Activated CD8-positive, alpha-beta memory T cell treated with anti-CD3 and anti-CD28 coated beads, Interleukin-2, amount 10 ng/mL, durations not matched to agents 7 days and 5 days (primary cell): Measurements from ENCODE around the gene PPP1R13B. TPM values are rescaled to one million over a fixed set of nuclear protein-coding genes. Genes with fewer than 3 reads are reported as not detected.
A peak's percentile ranks its signal among the peaks of the same experiment; 100 is the strongest.

Experiments used
- ATAC-seq: fragments of 150-1000 bp; cut with Tn5 transposase; one replicate; pipeline ENCODE4 v1.10.0; 2021; ENCODE audit warnings: moderate library complexity
- CTCF ChIA-PET: fragments of 350-600 bp; sonication (Branson Sonifier 250); formaldehyde crosslinking; loops from one replicate; lab custom pipeline; 2021; ENCODE audit warnings: antibody characterized with exemption; lab: Charles Lee
- DNase-seq: peaks from one replicate; pipeline ENCODE4 v3.0.0-alpha.2; 2020
- H3K27ac Mint-ChIP-seq: one replicate; pipeline ENCODE4 v1.8.0; 2021; ENCODE audit warnings: mild to moderate bottlenecking, mixed read lengths
- H3K27me3 Mint-ChIP-seq: one replicate; pipeline ENCODE4 v1.8.0; 2021; ENCODE audit warnings: mixed read lengths
- H3K36me3 Mint-ChIP-seq: one replicate; pipeline ENCODE4 v1.8.0; 2021; ENCODE audit warnings: mild to moderate bottlenecking, mixed read lengths
- H3K4me1 Mint-ChIP-seq: one replicate; pipeline ENCODE4 v1.8.0; 2021; ENCODE audit warnings: mixed read lengths
- H3K4me3 Mint-ChIP-seq: one replicate; pipeline ENCODE4 v1.8.0; 2021; ENCODE audit warnings: mild to moderate bottlenecking, moderate library complexity, mixed read lengths
- H3K9me3 Mint-ChIP-seq: one replicate; pipeline ENCODE4 v1.8.0; 2022; ENCODE audit warnings: low read depth, mixed read lengths
- total RNA-seq, 2 experiments: library from RNA; stranded (reverse); gene quantifications; one replicate each; pipeline ENCODE4 v1.2.3, GENCODE V29; 2021

The PPP1R13B gene
- total RNA-seq, 2 experiments from 2014 or later: 8.6 to 11.7 TPM

DNA sequence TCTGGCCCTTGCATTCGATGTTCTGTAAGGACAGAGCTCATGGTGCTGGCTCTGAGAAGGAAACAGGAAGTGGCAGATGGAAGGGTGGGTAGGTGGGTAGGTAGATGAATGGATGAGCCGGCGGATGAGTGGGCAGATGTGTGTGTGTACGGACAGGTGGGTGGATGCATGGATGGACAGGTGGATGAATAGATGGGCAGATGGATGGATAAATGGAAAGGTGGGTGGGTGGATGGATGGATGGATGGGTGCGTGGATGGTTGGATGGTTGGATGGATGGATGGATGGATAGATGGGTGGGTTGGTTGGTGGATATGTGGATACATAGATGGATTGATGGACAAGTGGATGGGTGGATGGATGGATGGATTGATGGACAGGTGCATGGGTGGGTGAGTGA lies 27.6 kb upstream of the PPP1R13B start:
- Mint-ChIP-seq H3K9me3 (no peaks in the 10 kb centered on the region), H3K27me3 (no peaks in the 10 kb centered on the region), H3K36me3 (no peaks in the 10 kb centered on the region), H3K27ac (no peak overlapping the region), H3K4me3 (no peak overlapping the region), H3K4me1 (peaks cover 24% of the 10 kb centered on the region)
- DNase-seq (no peak), ATAC-seq (no peak)
- CTCF ChIA-PET: no interaction called here

- CTCF ChIA-PET: interaction anchor here (1.1 to 2.8 kb wide), 3 partner anchors 15 to 38 kb away, joined by 3 to 7 read pairs (median 6); no protein-coding TSS in a partner anchor
- peak; percentile 42 for ATAC-seq
- DNase-seq: no peak
- Mint-ChIP-seq H3K36me3 (no peaks in the 10 kb centered on the region), H3K4me3 (peak overlapping the region; percentile 85), H3K4me1 (peaks cover 16% of the 10 kb centered on the region), H3K9me3 (no peaks in the 10 kb centered on the region), H3K27ac (peak overlapping the region; percentile 81), H3K27me3 (no peaks in the 10 kb centered on the region)
Observed at GRCh38 chr14:103872481-103873113, 25.2 kb upstream of the PPP1R13B start.

DNA sequence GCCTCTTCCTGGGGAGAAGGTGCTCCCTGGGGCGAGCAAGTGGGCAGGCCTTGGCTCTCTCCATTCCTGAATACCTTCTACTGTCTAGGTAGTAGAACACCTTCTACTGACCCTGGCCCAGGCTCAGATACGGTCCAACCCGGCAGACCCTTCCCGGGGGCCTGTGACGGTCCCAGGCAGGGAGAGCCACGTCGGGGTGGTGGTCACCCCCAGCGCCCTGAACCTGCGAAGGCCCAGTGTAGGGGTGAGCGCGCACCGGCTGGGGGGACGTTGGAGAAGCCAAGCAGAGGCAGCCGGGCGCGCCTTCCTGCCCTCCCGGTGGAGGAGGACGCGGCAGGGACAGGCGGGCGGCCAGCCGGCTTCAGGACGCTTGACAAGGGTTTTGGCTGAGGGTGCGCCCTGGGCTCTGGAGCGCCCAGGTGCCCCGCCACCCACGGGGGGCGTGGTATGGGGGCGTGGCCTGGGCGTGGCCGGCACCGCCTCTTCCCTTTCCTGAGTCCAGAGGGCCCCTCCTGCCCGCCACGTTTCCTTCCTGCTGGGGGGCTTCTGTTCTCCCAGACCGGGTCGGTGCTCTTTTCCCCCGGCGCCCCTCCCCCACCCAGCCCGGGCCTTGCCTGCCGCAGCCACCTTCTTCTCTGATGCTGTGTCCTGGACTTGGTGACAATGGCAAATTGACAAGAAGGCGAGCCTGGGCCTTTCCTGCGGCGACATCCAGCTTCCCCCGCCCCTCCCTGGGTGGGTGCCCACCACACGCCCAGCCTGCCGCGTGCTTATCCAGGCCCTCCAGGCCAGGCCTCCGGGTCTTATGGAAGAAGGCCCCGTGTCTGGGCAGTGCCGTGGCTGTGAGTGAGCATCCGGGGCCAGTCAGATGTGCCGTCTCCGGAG lies 24.5 kb upstream of the PPP1R13B start:
- ATAC-seq (peak; percentile 93), DNase-seq (peak; percentile 83)
- Mint-ChIP-seq H3K4me3 (peak overlapping the region; percentile 85), H3K27ac (peak overlapping the region; percentile 81), H3K36me3 (no peaks in the 10 kb centered on the region), H3K9me3 (no peaks in the 10 kb centered on the region), H3K27me3 (no peaks in the 10 kb centered on the region), H3K4me1 (peaks cover 16% of the 10 kb centered on the region)
- CTCF ChIA-PET: interaction anchor here (1.1 to 2.8 kb wide), 3 partner anchors 16 to 38 kb away, joined by 3 to 7 read pairs (median 6); no protein-coding TSS in a partner anchor

- no peak overlapping the region for H3K27ac Mint-ChIP-seq
- ATAC-seq (no peak), DNase-seq (no peak)
- peaks cover 16% of the 10 kb centered on the region for H3K4me1 Mint-ChIP-seq
- no peaks in the 10 kb centered on the region for H3K27me3 Mint-ChIP-seq
- no peaks in the 10 kb centered on the region for H3K9me3 Mint-ChIP-seq
- no peaks in the 10 kb centered on the region for H3K36me3 Mint-ChIP-seq
- CTCF ChIA-PET: no interaction called here
- peak overlapping the region; percentile 42 for H3K4me3 Mint-ChIP-seq
Observed at GRCh38 chr14:103870891-103871595, 23.7 kb upstream of the PPP1R13B start.

DNA sequence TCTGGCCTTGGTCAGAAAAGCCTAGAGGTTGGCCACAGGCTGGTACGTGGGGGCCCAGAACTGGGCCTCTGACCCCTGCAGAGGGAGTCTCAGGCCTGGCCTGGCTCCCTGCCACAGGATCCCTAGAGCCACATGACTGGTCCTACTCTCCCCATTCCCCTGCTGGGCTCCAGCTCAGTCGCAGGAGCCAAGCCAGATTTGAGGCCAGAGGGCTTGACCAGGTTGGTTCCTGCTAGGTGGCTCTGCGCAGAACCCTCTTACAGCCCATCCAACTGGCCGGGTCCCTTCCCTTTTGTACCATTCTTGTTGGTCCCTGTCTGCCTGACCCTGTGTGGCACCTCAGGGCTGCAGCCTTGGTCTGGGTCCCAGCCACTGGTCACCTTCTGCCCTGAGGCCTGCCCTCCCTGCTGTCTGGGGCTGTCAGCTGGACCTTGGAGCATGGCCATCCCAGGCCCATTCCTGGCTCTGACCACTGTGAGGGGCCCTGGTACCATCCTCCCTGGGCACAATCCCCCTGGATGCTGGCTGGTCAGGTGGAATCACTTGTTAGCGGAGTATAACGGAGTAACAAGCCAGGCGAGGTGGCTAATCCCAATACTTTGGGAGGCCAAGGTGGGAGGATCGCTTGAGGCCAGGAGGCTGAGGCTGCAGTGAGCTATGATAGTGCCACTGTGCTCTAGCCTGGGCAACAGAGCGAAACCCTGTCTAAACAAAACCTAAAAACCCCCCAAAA lies 22.9 kb upstream of the PPP1R13B start:
- ATAC-seq (no peak), DNase-seq (no peak)
- H3K36me3 Mint-ChIP-seq: no peaks in the 10 kb centered on the region
- H3K4me1 Mint-ChIP-seq: peaks cover 16% of the 10 kb centered on the region
- CTCF ChIA-PET: no interaction called here
- H3K27me3 Mint-ChIP-seq: no peaks in the 10 kb centered on the region
- H3K9me3 Mint-ChIP-seq: no peaks in the 10 kb centered on the region
- no peak overlapping the region for H3K27ac Mint-ChIP-seq
- no peak overlapping the region for H3K4me3 Mint-ChIP-seq

- Mint-ChIP-seq H3K4me3 (no peak overlapping the region), H3K27me3 (no peaks in the 10 kb centered on the region), H3K4me1 (peaks cover 9% of the 10 kb centered on the region), H3K9me3 (no peaks in the 10 kb centered on the region), H3K36me3 (no peaks in the 10 kb centered on the region), H3K27ac (no peak overlapping the region)
- CTCF ChIA-PET: interaction anchor here (1.4 kb wide), 1 partner anchor 9 kb away, joined by 3 read pairs; no protein-coding TSS in a partner anchor
- ATAC-seq (no peak), DNase-seq (no peak)
Observed at GRCh38 chr14:103869406-103870143, 22.2 kb upstream of the PPP1R13B start.

GRCh38 chr14:103868242-103868897 lies 21.0 kb upstream of the PPP1R13B start:
- ATAC-seq: no peak
- Mint-ChIP-seq H3K4me1 (peaks cover 9% of the 10 kb centered on the region), H3K27ac (no peak overlapping the region)

DNA sequence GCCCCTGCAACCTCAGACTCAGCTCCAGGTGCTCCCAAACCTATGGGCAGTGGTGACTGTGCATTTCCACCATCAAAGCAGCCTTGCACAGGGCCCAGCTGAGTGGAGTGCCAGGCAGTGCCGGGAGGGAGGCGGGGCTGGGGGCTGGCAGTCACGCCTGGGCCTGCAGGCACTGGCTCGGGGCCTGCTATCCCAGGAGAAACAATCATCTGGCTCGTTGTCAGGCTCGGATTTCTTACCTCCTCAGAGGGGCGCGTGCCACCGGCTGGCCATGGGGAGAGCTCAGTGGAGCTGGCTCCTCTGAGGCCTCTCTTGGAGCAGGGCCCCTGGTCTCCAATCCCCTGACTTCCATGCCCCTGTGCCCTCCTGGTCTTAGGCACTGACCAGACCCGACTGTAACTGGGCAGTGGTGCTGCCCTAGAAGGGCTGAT lies 20.2 kb upstream of the PPP1R13B start:
- CTCF ChIA-PET: interaction anchor here (0.6 to 1.5 kb wide), 2 partner anchors 10 to 55 kb away, joined by 3 to 5 read pairs; no protein-coding TSS in a partner anchor
- peaks cover 2% of the 10 kb centered on the region for H3K27me3 Mint-ChIP-seq
- no peaks in the 10 kb centered on the region for H3K9me3 Mint-ChIP-seq
- ATAC-seq (no peak), DNase-seq (no peak)
- peaks cover 4% of the 10 kb centered on the region for H3K4me1 Mint-ChIP-seq
- H3K36me3 Mint-ChIP-seq: no peaks in the 10 kb centered on the region
- no peak overlapping the region for H3K27ac Mint-ChIP-seq
- H3K4me3 Mint-ChIP-seq: no peak overlapping the region

More at GRCh38 chr14:103868242-103868897, 21.0 kb upstream of the PPP1R13B start:
- CTCF ChIA-PET: interaction anchor here (1.4 kb wide), 1 partner anchor 10 kb away, joined by 3 read pairs; no protein-coding TSS in a partner anchor
- Mint-ChIP-seq H3K27me3 (no peaks in the 10 kb centered on the region), H3K9me3 (no peaks in the 10 kb centered on the region), H3K36me3 (no peaks in the 10 kb centered on the region), H3K4me3 (no peak overlapping the region)
- DNase-seq: no peak

DNA sequence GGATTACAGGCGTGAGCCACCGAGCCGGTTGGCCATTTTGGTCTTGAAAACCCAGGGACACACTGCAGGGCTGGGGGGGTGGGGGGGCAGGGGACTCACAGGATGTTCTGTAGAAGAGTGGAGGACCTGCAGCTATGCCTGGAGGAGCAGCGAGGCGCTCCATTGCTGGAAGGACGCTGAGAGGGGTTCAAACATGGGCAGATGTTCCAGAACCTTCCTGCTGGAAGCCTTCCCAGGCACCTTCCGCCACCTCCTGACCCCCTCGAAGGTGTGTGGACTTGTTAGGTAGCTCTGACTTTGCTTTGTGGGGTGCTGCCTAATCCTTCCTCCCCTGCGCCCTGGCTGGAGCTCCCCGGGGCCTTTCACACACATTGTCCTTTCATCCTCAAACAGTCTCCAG lies 19.6 kb upstream of the PPP1R13B start:
- ATAC-seq (no peak), DNase-seq (no peak)
- H3K27ac Mint-ChIP-seq: no peak overlapping the region
- CTCF ChIA-PET: interaction anchor here (0.6 to 1.5 kb wide), 2 partner anchors 11 to 55 kb away, joined by 3 to 5 read pairs; no protein-coding TSS in a partner anchor
- H3K9me3 Mint-ChIP-seq: no peaks in the 10 kb centered on the region
- H3K4me3 Mint-ChIP-seq: no peak overlapping the region
- no peaks in the 10 kb centered on the region for H3K4me1 Mint-ChIP-seq
- no peaks in the 10 kb centered on the region for H3K36me3 Mint-ChIP-seq
- peaks cover 3% of the 10 kb centered on the region for H3K27me3 Mint-ChIP-seq

- no peaks in the 10 kb centered on the region for H3K4me1 Mint-ChIP-seq
- no peak for ATAC-seq
- no peaks in the 10 kb centered on the region for H3K9me3 Mint-ChIP-seq
- no peak overlapping the region for H3K27ac Mint-ChIP-seq
- no peaks in the 10 kb centered on the region for H3K36me3 Mint-ChIP-seq
- no peak overlapping the region for H3K4me3 Mint-ChIP-seq
- DNase-seq: no peak
- CTCF ChIA-PET: no interaction called here
- H3K27me3 Mint-ChIP-seq: peaks cover 8% of the 10 kb centered on the region
Observed at GRCh38 chr14:103863245-103863644, 15.9 kb upstream of the PPP1R13B start.

- H3K27me3 Mint-ChIP-seq: peaks cover 8% of the 10 kb centered on the region
- H3K4me3 Mint-ChIP-seq: no peak overlapping the region
- H3K4me1 Mint-ChIP-seq: peaks cover 3% of the 10 kb centered on the region
- no peaks in the 10 kb centered on the region for H3K9me3 Mint-ChIP-seq
- H3K27ac Mint-ChIP-seq: no peak overlapping the region
- no peak for ATAC-seq
- no peak for DNase-seq
- H3K36me3 Mint-ChIP-seq: no peaks in the 10 kb centered on the region
- CTCF ChIA-PET: no interaction called here
Observed at GRCh38 chr14:103862393-103862782, 15.0 kb upstream of the PPP1R13B start.
